HG03060 (cell line): ENCODE measurements around the gene RPEL1.
"Not testable (repeated sequence)": the region's sequence is repeated elsewhere in the genome, so short reads cannot be mapped to it uniquely, and the experiment has no call there.

Experiments used
- ATAC-seq: cut with Tn5 transposase; IDR thresholded peaks from one replicate; pipeline ENCODE4 v1.9.1; 2021; ENCODE audit warnings: low read depth, moderate number of reproducible peaks; ENCODE audit not compliant: unreplicated experiment

RPEL1 gene

GRCh38 chr10:103232772-103233488 lies 12.8 kb upstream of the RPEL1 start:
- ATAC-seq = no peak

- ATAC-seq = no peak
Measured at GRCh38 chr10:103235775-103236174, 9.9 kb upstream of the RPEL1 start.

- no peak for ATAC-seq
Measured at GRCh38 chr10:103238506-103239252, 7.0 kb upstream of the RPEL1 start.

- ATAC-seq = no peak
Measured at GRCh38 chr10:103241262-103242011, 4.2 kb upstream of the RPEL1 start.

- no peak for ATAC-seq
Measured at GRCh38 chr10:103244666-103245271, 918 bp upstream of the RPEL1 start.

GRCh38 chr10:103246324-103246723 lies 637 bp downstream of the RPEL1 start:
- ATAC-seq = no peak

- ATAC-seq = no peak
Measured at GRCh38 chr10:103254113-103254512, 8.4 kb downstream of the RPEL1 start.

- ATAC-seq = no peak
Measured at GRCh38 chr10:103254538-103255325, 9.0 kb downstream of the RPEL1 start.

GRCh38 chr10:103256613-103257012 lies 10.9 kb downstream of the RPEL1 start:
- no peak for ATAC-seq

- ATAC-seq = no peak
Measured at GRCh38 chr10:103257812-103258211, 12.1 kb downstream of the RPEL1 start.

GRCh38 chr10:103258928-103259327 lies 13.2 kb downstream of the RPEL1 start:
- ATAC-seq = not testable (repeated sequence)

GRCh38 chr10:103259989-103260388 lies 14.3 kb downstream of the RPEL1 start:
- no peak for ATAC-seq

GRCh38 chr10:103262229-103262628 lies 16.5 kb downstream of the RPEL1 start:
- ATAC-seq = no peak

GRCh38 chr10:103265717-103266329 lies 20.1 kb downstream of the RPEL1 start:
- no peak for ATAC-seq

- no peak for ATAC-seq
Measured at GRCh38 chr10:103273041-103273441, 27.4 kb downstream of the RPEL1 start.

- no peak for ATAC-seq
Measured at GRCh38 chr10:103276251-103276895, 30.7 kb downstream of the RPEL1 start.

GRCh38 chr10:103276896-103277712 lies 31.4 kb downstream of the RPEL1 start, which contains the start of gene INA:
Gene INA (plus strand): TSS chr10:103277138. CDS start chr10:103277212, 74 bp downstream.
- ATAC-seq = no peak
